Activated CD4-positive, alpha-beta T cell treated with anti-CD3 and anti-CD28 coated beads, Interleukin-2, amount 50 U/mL, for 1 hour (primary cell): ENCODE results near the gene TRIP10.

ENCODE experiments used
- DNase-seq: peaks from one replicate; pipeline ENCODE4 v3.0.0-alpha.2; 2020

Gene TRIP10

GRCh38 chr19:6712231-6712630 is 27.2 kb upstream of the TRIP10 start:
- DNase-seq, result no peak

DNA sequence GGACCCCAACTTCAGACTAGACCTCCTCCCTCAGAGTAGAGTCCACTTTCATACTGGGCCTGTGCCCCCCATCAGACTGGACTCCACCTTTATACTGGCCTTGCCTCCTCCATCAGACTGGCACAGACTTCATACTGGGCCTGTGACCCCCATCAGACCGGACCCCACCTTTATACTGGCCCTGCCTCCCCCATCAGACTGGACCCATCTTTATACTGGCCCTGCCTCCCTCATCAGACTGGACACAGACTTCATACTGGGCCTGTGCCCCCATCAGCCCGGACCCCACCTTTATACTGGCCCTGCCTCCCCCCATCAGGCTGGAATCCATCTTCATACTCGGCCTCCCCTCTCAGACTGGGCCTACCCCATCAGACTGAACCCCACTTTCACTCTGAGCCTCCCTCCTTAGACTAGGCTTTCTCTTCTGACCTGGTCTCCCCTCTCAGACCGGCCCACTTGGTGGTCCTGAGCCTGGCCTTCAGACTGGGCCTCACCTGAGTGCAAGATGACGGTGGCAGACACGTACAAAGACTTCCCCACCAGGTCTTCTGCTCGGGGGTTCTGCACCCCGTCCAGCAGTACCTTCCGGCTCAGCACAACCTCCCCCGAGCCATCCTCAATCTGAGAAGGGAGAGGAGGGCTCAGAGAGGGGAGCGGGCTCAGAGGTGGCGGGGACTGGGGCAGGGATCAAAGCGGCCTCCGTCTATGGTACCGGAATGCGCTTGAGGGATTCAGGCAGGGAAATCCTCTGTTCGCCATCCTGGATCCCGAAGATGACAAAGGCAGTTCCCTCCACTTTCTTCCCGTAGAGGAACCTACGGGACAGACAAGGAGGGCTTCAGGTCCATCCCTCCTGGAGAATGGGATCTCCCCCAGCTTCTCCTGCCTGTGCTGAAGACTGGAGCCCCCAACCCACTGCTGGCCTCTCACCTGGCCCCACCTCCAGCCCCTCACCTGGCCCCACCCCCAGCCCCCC is 26.5 kb upstream of the TRIP10 start:
- no peak for DNase-seq

- DNase-seq, result no peak
Measured at GRCh38 chr19:6713773-6714692, 25.4 kb upstream of the TRIP10 start.

- no peak for DNase-seq
Measured at GRCh38 chr19:6714749-6715555, 24.5 kb upstream of the TRIP10 start.

DNA sequence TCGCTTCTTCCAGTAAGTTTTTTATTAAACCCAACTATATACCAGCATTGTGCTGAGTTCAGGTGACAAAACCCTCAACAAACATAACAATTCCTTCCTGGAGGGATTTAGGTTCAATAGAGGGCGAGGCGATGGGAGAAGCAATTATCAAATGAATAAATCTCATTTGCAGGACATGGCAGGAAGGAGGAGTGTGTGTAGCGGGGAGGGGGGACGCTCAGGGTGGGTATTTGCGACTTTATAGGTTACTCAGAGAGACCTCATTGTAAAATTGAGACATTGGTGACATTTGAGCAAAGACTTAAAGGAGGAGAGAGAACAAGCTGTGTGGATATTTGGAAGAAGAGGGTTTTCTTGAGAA is 22.9 kb upstream of the TRIP10 start:
- no peak for DNase-seq

- DNase-seq, result no peak
Measured at GRCh38 chr19:6717036-6717435, 22.4 kb upstream of the TRIP10 start.

- DNase-seq, result no peak
Measured at GRCh38 chr19:6717441-6717971, 22.0 kb upstream of the TRIP10 start.

- DNase-seq, result no peak
Measured at GRCh38 chr19:6718111-6718740, 21.3 kb upstream of the TRIP10 start.

DNA sequence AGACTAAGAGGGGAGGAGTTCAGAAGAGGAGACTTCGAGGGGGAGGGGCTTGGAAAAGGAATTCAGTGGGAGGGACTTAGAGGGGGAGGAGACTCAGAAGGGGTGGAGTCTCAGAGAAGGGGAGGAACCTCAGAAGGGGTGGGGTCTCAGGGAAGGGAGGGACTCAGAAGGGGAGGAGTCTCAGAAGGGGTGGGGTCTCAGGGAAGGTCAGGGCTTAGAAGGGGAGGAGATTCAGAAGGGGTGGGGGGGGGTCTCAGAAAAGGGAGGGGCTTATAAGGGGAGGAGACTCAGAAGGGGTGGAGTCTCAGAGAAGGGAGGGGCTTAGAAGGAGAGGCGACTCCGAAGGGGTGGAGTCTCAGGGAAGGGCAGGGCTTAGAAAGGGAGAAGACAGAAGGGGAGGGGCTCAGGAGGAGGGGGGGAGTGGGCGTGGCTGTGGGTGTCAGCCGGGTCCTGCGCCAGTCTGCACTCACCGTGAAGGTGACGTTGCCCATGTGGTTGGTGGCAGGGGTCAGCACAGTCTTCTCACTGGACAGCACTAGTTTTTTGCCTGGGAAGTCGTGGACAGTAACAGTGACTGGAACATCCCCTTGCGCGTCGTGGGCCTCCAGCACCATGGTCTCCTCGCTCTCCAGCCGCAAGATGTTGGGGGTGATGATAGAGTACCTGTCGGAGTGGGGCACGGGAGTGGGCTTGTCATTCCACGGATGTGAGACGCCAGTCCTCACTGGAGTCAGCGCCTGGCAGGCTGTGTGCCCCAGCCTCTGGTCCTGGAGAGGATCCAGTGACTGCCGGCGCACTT is 20.5 kb upstream of the TRIP10 start:
- no peak for DNase-seq

GRCh38 chr19:6719540-6719861 is 20.0 kb upstream of the TRIP10 start:
- no peak for DNase-seq

DNA sequence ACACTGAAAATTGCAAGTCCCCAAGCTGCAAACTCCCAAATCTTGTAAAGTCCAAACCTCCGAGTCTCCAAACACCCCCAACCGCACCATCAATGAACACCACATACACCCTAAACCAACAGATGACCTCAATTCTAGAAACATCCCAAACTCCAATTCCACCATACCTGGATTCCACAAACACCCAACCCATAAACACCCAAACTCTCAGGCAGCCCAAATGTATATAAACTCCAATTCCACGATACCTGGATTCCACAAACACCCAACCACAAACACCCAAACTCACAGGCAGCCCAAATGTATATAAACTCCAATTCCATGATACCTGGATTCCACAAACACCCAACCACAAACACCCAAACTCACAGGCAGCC is 19.5 kb upstream of the TRIP10 start:
- no peak for DNase-seq

DNA sequence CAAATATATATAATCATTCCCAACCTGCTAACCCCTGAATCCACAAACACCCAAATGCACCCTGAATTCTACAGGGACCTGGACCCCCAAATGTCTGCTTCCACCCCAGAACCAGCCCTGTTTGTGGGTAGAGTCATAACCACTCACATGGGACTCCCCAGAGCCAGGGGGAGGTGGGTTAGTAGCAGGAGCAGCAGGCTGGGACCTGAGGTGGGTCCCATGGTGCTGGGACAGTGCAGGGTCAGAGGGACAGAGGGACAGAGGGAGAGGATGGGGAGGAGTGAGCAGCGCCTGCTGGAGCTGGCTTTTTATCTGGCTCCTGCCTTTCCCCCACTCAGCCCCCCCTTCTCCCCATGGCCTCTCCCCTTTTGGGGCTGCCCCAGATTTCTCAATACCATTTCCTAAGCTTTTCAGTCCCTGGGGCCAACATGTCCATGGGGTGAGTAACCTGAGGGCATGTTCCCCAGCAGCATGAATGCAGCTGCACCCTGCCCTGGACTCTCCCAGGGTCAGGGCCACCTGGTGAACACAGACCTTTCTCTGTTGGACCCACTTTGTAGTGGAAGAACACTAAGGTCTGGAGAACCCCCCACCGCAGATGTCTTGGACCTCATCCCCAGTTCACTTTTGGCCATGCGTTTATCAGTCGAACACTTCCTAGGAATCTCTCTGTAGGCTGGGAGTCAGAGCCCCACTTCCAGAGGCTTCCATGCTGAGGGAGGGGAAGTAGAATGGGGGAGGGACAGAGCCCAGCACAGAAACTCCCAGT is 18.9 kb upstream of the TRIP10 start, which contains the start of gene C3:
Gene C3, minus strand, starts transcription at position 282 of the 769 bp plus-strand sequence. Its CDS starts 61 bp downstream, at position 221.
- no peak for DNase-seq

GRCh38 chr19:6721138-6721474 is 18.4 kb upstream of the TRIP10 start:
- no peak for DNase-seq

GRCh38 chr19:6721773-6722172 is 17.7 kb upstream of the TRIP10 start:
- no peak for DNase-seq

DNA sequence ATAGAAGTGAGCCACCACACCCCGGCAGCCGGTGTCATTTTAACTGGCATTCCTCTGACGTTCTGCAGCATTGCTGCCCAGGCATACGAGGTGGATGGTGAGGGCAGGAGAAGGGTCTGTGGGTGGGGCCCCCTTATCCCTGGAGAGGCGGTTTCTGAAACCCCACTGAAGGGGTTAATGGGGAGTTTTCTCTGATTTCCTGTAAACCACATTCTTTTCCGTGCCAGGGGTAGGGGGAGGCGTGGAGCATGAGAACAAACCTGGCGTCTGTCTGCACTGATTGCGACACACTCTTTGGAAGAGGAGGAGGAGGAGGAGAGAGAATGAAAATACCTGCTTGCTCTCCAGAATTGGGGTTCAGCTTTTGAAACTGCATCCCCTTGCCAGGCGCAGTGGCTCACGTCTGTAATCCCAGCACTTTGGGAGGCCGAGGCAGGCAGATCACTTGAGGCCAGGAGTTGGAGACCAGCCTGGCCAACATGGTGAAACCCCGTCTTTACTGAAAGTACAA is 16.3 kb upstream of the TRIP10 start:
- no peak for DNase-seq

- DNase-seq, result no peak
Measured at GRCh38 chr19:6723738-6724137, 15.7 kb upstream of the TRIP10 start.

GRCh38 chr19:6724631-6725492 is 14.6 kb upstream of the TRIP10 start:
- no peak for DNase-seq

GRCh38 chr19:6725513-6726231 is 13.8 kb upstream of the TRIP10 start:
- no peak for DNase-seq

GRCh38 chr19:6728346-6728745 is 11.1 kb upstream of the TRIP10 start:
- no peak for DNase-seq
